NCI-H2227 (cell line): Measurements from ENCODE around the gene MICAL2.

Source experiments
- DNase-seq: peaks from one replicate; lab custom pipeline; 2025; ENCODE audit not compliant: unreplicated experiment; lab: John Stamatoyannopoulos, UW

MICAL2 gene

GRCh38 chr11:12226093-12226492 is 115.7 kb downstream of the MICAL2 start:
- no peak for DNase-seq

GRCh38 chr11:12229450-12230229 is 119.2 kb downstream of the MICAL2 start:
- no peak for DNase-seq

- DNase-seq = no peak
These were observed 121.8 kb downstream of the MICAL2 start for GRCh38 chr11:12232160-12232559.

- DNase-seq = no peak
These were observed 122.6 kb downstream of the MICAL2 start for GRCh38 chr11:12232817-12233601.

GRCh38 chr11:12233602-12233925 is 123.2 kb downstream of the MICAL2 start:
- no peak for DNase-seq

GRCh38 chr11:12234221-12234620 is 123.8 kb downstream of the MICAL2 start:
- DNase-seq = no peak

- no peak for DNase-seq
These were observed 124.7 kb downstream of the MICAL2 start for GRCh38 chr11:12235080-12235479.

GRCh38 chr11:12235553-12235946 is 125.2 kb downstream of the MICAL2 start:
- DNase-seq = no peak

GRCh38 chr11:12235947-12236743 is 125.8 kb downstream of the MICAL2 start:
- DNase-seq = peak; percentile 70

GRCh38 chr11:12236744-12237101 is 126.3 kb downstream of the MICAL2 start:
- DNase-seq = no peak

GRCh38 chr11:12237381-12237784 is 127.0 kb downstream of the MICAL2 start:
- DNase-seq = no peak

GRCh38 chr11:12238420-12238819 is 128.0 kb downstream of the MICAL2 start:
- no peak for DNase-seq

GRCh38 chr11:12239396-12239795 is 129.0 kb downstream of the MICAL2 start:
- DNase-seq = no peak

GRCh38 chr11:12239804-12240371 is 129.5 kb downstream of the MICAL2 start:
- no peak for DNase-seq

- no peak for DNase-seq
These were observed 130.3 kb downstream of the MICAL2 start for GRCh38 chr11:12240677-12241076.

GRCh38 chr11:12241401-12241800 is 131.0 kb downstream of the MICAL2 start:
- no peak for DNase-seq

- DNase-seq = no peak
These were observed 131.7 kb downstream of the MICAL2 start for GRCh38 chr11:12241971-12242672.

- no peak for DNase-seq
These were observed 132.6 kb downstream of the MICAL2 start for GRCh38 chr11:12242966-12243365.

- no peak for DNase-seq
These were observed 133.1 kb downstream of the MICAL2 start for GRCh38 chr11:12243486-12243885.

- no peak for DNase-seq
These were observed 133.6 kb downstream of the MICAL2 start for GRCh38 chr11:12243911-12244550.
